Adipocyte (in vitro differentiated cells): ENCODE measurements around the gene KCNN3.

Source experiments
- DNase-seq: peaks from one replicate; pipeline ENCODE4 v3.0.0-alpha.2; 2015; ENCODE audit warnings: low read depth
- H3K27me3 ChIP-seq: replicated peaks from 2 replicates; pipeline ENCODE4 v1.7.0; 2013; ENCODE audit warnings: mild to moderate bottlenecking, low read length, moderate library complexity; ENCODE audit not compliant: control insufficient read depth, insufficient read depth
- H3K36me3 ChIP-seq: 2 replicates; pipeline ENCODE4 v1.7.0; 2013; ENCODE audit warnings: low read length, mild to moderate bottlenecking, moderate library complexity; ENCODE audit not compliant: control insufficient read depth, insufficient read depth, severe bottlenecking
- H3K4me1 ChIP-seq: 2 replicates; pipeline ENCODE4 v1.7.0; 2013; ENCODE audit warnings: mild to moderate bottlenecking, low read length, moderate library complexity; ENCODE audit not compliant: control insufficient read depth, insufficient read depth
- H3K4me3 ChIP-seq: 2 replicates; pipeline ENCODE4 v1.7.0; 2013; ENCODE audit warnings: mild to moderate bottlenecking, low read length, moderate library complexity
- H3K9ac ChIP-seq: 2 replicates; pipeline ENCODE4 v1.7.0; 2013; ENCODE audit warnings: mild to moderate bottlenecking, low read length, moderate library complexity
- H3K9me3 ChIP-seq: 2 replicates; pipeline ENCODE4 v1.7.0; 2013; ENCODE audit warnings: mild to moderate bottlenecking, low read length, moderate library complexity; ENCODE audit not compliant: control insufficient read depth

The KCNN3 gene

DNA sequence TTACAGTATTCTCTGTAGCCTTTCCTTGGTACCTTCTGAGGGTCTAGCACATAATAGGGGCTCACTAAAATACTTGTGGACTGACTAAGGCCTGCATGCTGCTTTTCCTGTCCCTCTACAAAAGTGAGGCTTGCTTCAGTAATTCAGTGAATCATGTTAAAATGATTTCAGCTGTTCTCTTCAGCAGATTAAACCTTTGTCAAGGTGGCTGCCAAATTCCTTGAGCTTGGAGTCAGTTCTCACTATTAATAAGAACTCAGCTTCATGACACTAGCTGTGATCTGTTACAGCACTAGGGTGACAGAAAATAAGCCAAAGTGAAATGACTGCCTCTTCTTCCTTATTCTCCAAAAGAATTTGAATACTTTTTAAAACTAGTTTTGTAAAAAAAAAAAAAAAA lies 128.8 kb downstream of the KCNN3 start:
- Histone ChIP-seq H3K4me3 (no peak overlapping the region), H3K4me1 (peaks cover 19% of the 10 kb centered on the region), H3K9ac (no peak overlapping the region), H3K36me3 (no peaks in the 10 kb centered on the region), H3K27me3 (no peaks in the 10 kb centered on the region), H3K9me3 (no peaks in the 10 kb centered on the region)
- no peak for DNase-seq

DNA sequence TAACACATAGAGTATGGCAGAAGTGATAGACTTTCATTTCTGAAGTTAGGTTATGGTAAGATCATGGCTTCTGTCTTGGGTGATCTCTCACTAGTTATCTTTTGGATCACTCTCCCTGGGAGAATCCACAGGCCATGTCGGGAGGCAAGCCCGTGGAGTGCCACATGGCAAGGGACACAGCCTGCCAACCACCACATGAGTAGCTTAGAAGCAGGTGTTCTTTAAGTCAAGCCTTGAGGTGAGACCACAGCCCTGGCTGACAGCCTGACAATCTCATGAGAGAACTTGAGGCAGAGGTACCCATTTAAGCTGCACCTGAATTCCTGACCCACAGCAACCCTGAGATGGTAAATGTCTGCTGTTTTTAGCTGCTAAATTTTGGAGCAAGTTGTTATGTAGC lies 130.4 kb downstream of the KCNN3 start:
- Histone ChIP-seq H3K9ac (no peak overlapping the region), H3K27me3 (no peaks in the 10 kb centered on the region), H3K9me3 (no peaks in the 10 kb centered on the region), H3K36me3 (no peaks in the 10 kb centered on the region), H3K4me1 (peaks cover 19% of the 10 kb centered on the region), H3K4me3 (no peak overlapping the region)
- no peak for DNase-seq

- Histone ChIP-seq H3K4me3 (no peak overlapping the region), H3K4me1 (peaks cover 14% of the 10 kb centered on the region), H3K9me3 (no peaks in the 10 kb centered on the region), H3K27me3 (no peaks in the 10 kb centered on the region), H3K36me3 (no peaks in the 10 kb centered on the region), H3K9ac (no peak overlapping the region)
- DNase-seq, result no peak
Measured at GRCh38 chr1:154736841-154737240, 133.2 kb downstream of the KCNN3 start.

- Histone ChIP-seq H3K9me3 (no peaks in the 10 kb centered on the region), H3K9ac (no peak overlapping the region), H3K4me1 (peaks cover 14% of the 10 kb centered on the region), H3K36me3 (no peaks in the 10 kb centered on the region), H3K27me3 (no peaks in the 10 kb centered on the region), H3K4me3 (no peak overlapping the region)
- no peak for DNase-seq
Measured at GRCh38 chr1:154735804-154736168, 134.3 kb downstream of the KCNN3 start.

DNA sequence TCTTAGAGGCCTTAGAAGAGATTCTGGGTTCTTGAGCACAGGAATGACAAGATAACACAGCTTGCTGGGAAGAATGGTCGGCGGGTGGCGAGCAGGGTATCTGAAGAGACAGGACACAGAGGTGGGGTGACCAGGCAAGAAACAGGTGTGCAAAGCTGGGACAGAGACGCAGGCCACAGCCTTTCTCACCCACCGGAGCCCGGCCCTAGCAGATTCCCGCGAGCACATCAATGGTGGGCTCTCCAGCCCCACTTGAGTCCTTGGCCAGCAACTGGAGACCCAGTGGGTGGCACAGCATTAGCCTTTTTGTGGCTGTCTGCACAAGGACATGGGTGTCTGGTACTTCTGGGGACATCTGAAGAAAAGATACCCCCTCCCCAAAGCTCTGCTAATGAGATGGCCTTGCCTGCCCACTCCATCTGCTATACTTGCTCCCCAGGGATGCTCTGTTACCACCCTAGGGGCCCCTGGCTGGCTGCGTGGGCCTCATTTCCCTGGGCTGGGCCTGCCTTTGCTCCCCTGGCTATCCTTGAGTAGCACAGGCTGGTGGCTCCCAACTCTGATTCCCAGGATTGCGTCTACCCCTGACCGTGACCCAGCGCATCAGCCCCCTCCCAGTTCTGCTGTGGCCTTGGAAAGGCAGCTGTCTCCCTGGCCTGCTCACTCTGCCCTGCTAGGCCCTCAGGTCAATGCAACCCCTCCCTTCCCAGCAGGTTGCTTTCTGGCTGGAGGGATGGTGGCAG lies 134.8 kb downstream of the KCNN3 start:
- no peak for DNase-seq
- H3K9ac ChIP-seq, result no peak overlapping the region
- no peaks in the 10 kb centered on the region for H3K9me3 ChIP-seq
- H3K27me3 ChIP-seq, result no peaks in the 10 kb centered on the region
- no peak overlapping the region for H3K4me3 ChIP-seq
- no peaks in the 10 kb centered on the region for H3K36me3 ChIP-seq
- peaks cover 20% of the 10 kb centered on the region for H3K4me1 ChIP-seq

DNA sequence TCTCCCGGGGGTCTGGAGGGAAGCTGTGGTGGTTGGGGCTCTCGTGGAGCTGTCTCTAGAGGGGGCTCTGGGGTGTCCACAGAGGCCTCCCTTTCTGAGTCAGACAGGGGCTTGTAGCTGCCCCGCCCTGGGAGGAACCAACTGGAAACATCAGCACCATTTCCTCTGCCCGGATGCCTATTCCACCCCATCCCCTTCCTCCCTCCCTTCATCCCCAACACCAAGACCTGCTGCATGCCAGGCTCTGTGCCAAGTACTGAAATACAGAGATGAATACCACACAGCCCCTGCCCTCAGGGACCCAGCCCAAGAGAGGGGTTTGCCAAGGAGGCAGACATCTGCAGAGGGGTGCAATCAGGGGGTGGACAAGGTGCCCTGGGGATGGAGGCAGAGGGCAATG lies 136.5 kb downstream of the KCNN3 start:
- no peak for DNase-seq
- Histone ChIP-seq H3K27me3 (no peaks in the 10 kb centered on the region), H3K36me3 (no peaks in the 10 kb centered on the region), H3K4me3 (no peak overlapping the region), H3K9ac (no peak overlapping the region), H3K9me3 (no peaks in the 10 kb centered on the region), H3K4me1 (peaks cover 36% of the 10 kb centered on the region)

DNA sequence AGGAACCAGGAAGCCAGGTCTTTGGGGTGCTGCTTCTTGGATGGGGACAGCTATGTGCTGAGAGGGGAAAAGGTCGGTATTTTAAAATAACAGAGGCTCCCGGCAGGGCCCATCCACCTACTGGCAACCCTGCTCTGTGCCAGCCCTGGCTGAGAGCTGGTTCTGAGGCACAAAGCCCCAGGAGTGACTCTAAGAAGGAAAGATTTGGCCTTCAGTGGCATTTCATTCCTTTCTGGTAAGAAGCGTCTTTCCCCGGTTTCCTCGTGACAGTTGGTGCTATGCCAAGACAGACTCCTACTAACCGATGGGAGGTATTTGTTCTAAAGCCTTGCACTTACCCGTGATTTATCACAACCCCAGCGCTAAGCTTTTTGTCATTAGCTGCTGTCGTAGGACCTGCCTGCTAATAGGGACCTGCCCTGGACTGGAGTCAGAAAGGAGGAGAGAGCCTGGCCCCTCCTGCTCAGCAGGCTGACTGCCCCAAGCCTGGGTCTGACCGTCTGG lies 139.0 kb downstream of the KCNN3 start:
- H3K4me1 ChIP-seq, result peaks cover 34% of the 10 kb centered on the region

DNA sequence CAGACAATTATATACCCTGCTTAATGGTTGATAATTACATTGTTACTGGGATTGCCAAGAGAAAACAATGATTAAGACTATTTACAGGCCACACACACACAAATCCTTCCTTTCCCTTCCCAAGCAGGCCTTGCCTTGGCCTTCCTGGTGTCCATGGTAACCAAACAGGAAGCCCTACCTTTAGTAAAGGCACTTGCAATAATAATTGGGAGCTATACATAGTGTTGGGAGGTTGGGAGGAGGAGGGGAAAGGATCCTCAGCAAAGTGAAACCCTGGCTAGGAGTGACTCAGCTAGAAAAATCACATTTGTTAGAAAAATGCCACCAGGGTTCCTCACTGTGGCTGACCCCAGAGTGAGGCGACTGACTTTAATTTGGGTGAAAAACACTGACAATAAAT lies 139.8 kb downstream of the KCNN3 start:
- Histone ChIP-seq H3K9me3 (no peaks in the 10 kb centered on the region), H3K36me3 (no peaks in the 10 kb centered on the region), H3K4me3 (no peak overlapping the region), H3K4me1 (peaks cover 34% of the 10 kb centered on the region), H3K27me3 (peaks cover 4% of the 10 kb centered on the region), H3K9ac (no peak overlapping the region)
- peak; percentile 8 for DNase-seq

More for the DNA sequence above, 139.0 kb downstream of the KCNN3 start:
- DNase-seq, result peak; percentile 32
- Histone ChIP-seq H3K36me3 (no peaks in the 10 kb centered on the region), H3K27me3 (peaks cover 4% of the 10 kb centered on the region), H3K9ac (no peak overlapping the region), H3K4me3 (no peak overlapping the region), H3K9me3 (no peaks in the 10 kb centered on the region)

- Histone ChIP-seq H3K4me1 (peaks cover 34% of the 10 kb centered on the region), H3K27me3 (peaks cover 4% of the 10 kb centered on the region), H3K9ac (no peak overlapping the region), H3K36me3 (no peaks in the 10 kb centered on the region), H3K9me3 (no peaks in the 10 kb centered on the region), H3K4me3 (no peak overlapping the region)
- no peak for DNase-seq
Measured at GRCh38 chr1:154729577-154729976, 140.5 kb downstream of the KCNN3 start.

GRCh38 chr1:154729031-154729442 lies 141.0 kb downstream of the KCNN3 start:
- H3K9ac ChIP-seq, result no peak overlapping the region
- H3K4me3 ChIP-seq, result peak overlapping the region; percentile 21
- no peaks in the 10 kb centered on the region for H3K9me3 ChIP-seq
- H3K4me1 ChIP-seq, result peaks cover 34% of the 10 kb centered on the region
- no peak for DNase-seq
- no peaks in the 10 kb centered on the region for H3K36me3 ChIP-seq
- H3K27me3 ChIP-seq, result peaks cover 4% of the 10 kb centered on the region

DNA sequence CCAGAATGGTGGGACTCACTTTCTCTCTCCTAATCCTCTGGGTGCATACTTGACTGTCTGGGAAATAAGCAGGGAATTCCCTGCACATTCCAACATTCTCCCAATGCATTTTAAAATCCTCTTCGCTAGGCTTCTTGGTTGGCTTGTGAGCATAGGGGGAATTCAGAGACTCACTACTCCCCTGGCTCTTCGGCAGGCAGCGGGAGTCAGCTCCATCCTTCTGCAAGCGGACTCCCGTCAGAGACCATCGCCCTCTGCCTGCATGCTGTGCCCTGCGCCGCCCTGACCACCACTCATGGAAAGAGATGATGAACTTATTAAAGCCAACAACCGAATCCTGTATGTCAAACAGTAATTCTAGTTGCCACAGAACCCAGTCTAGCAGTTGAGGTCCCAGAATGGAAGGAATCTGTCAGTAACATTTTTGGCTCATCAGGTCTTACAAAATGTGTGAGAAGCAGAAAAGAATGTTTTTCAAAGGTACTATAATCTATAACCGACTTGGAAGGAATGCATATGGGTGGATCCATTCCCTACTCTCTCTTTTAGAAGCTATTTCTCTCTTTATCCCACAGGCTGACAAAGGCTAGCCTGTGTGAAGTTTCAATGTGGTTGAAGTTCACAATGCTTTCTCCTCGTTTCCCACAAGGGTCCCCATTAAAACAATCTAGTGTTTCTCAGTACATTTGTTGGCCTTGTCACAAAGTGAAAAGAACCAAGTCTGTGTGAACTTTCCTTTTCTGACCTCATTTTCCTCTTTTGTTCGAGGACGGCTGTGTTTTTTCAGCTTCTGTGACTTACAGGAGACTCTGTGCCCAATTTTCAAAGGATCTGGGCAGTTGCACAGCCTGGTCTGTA lies 143.0 kb downstream of the KCNN3 start:
- H3K36me3 ChIP-seq, result no peaks in the 10 kb centered on the region
- peaks cover 7% of the 10 kb centered on the region for H3K27me3 ChIP-seq
- no peak overlapping the region for H3K9ac ChIP-seq
- DNase-seq, result no peak
- peaks cover 34% of the 10 kb centered on the region for H3K4me1 ChIP-seq
- H3K9me3 ChIP-seq, result no peaks in the 10 kb centered on the region
- no peak overlapping the region for H3K4me3 ChIP-seq
